SK-N-SH treated with all-trans-retinoic acid at 6 μM for 48 hours (cell line): ENCODE data around the gene DENND5A.

Source experiments
- CSRNP3 ChIP-seq: fragments of 250-450 bp; sonication (Bioruptor Pico); IDR thresholded peaks from 2 replicates; pipeline ENCODE4 v1.5.1; 2021; ENCODE audit warnings: mild to moderate bottlenecking, moderate library complexity
- GLIS3 ChIP-seq: fragments of 250-450 bp; sonication (Bioruptor Pico); IDR thresholded peaks from 2 replicates; pipeline ENCODE4 v1.5.0; 2020; ENCODE audit warnings: mild to moderate bottlenecking, moderate library complexity
- ISL1 ChIP-seq: fragments of 250-450 bp; sonication (Bioruptor Pico); IDR thresholded peaks from 2 replicates; pipeline ENCODE4 v2.1.2; 2022; ENCODE audit warnings: mild to moderate bottlenecking, moderate library complexity
- OSR1 ChIP-seq: fragments of 250-450 bp; sonication (Bioruptor Pico); IDR thresholded peaks from 2 replicates; pipeline ENCODE4 v1.8.0; 2022; ENCODE audit warnings: moderate library complexity, mild to moderate bottlenecking, inconsistent platforms
- PATZ1 ChIP-seq: fragments of 250-450 bp; sonication (Bioruptor Pico); IDR thresholded peaks from 2 replicates; pipeline ENCODE4 v1.8.0; 2020; ENCODE audit warnings: mild to moderate bottlenecking, moderate library complexity, borderline replicate concordance
- POU6F1 ChIP-seq: fragments of 250-450 bp; sonication (Bioruptor Pico); IDR thresholded peaks from 2 replicates; pipeline ENCODE4 v1.8.0; 2021; ENCODE audit warnings: low read depth, mild to moderate bottlenecking, moderate library complexity, borderline replicate concordance
- TOX ChIP-seq: fragments of 250-450 bp; sonication (Bioruptor Pico); IDR thresholded peaks from 2 replicates; pipeline ENCODE4 v1.8.0; 2021; ENCODE audit warnings: mild to moderate bottlenecking, moderate library complexity, borderline replicate concordance
- ZNF565 ChIP-seq: fragments of 450-650 bp; formaldehyde crosslinking; conservative IDR thresholded peaks from 2 replicates; pipeline ENCODE4 v1.5.0; 2020; ENCODE audit warnings: low read depth, mild to moderate bottlenecking, moderate library complexity
- ZNF70 ChIP-seq: fragments of 450-650 bp; formaldehyde crosslinking; IDR thresholded peaks from 2 replicates; pipeline ENCODE4 v1.5.0; 2020; ENCODE audit warnings: mild to moderate bottlenecking, moderate library complexity
- ZNF8 ChIP-seq: fragments of 450-650 bp; formaldehyde crosslinking; IDR thresholded peaks from 2 replicates; pipeline ENCODE4 v1.5.0; 2020; ENCODE audit warnings: mild to moderate bottlenecking, moderate library complexity

- TF ChIP-seq ZNF565, result no peak
- no peak for TF ChIP-seq ZNF8 (CRISPR knock-in tag)
- TF ChIP-seq POU6F1 (CRISPR knock-in tag), result no peak
- TF ChIP-seq PATZ1 (CRISPR knock-in tag), result no peak
- TF ChIP-seq ISL1 (CRISPR knock-in tag), result no peak
- TF ChIP-seq ZNF70, result no peak
- TF ChIP-seq TOX (CRISPR knock-in tag), result no peak
- no peak for TF ChIP-seq OSR1 (CRISPR knock-in tag)
- TF ChIP-seq CSRNP3 (CRISPR knock-in tag), result no peak
- TF ChIP-seq GLIS3 (CRISPR knock-in tag), result no peak
Observed at GRCh38 chr11:9150926-9151325, 114.2 kb downstream of the DENND5A start.
